B cell (primary cell): ENCODE results near the gene IL1RAPL1. TPM values are rescaled to one million over a fixed set of nuclear protein-coding genes. Genes with fewer than 3 reads are reported as not detected.

Experiments used
- ATAC-seq: fragments of 200-7000 bp; cut with Tn5 transposase; one replicate; pipeline ENCODE4 v1.10.0; 2021; ENCODE audit warnings: low read depth, mild to moderate bottlenecking, moderate number of reproducible peaks, moderate library complexity
- CTCF ChIA-PET: fragments of 350-600 bp; sonication (Branson Sonifier 250); formaldehyde crosslinking; loops from one replicate; lab custom pipeline; 2021; ENCODE audit warnings: antibody characterized with exemption, inconsistent platforms; lab: Charles Lee
- POLR2A ChIA-PET: fragments of 350-600 bp; sonication (Branson Sonifier 250); formaldehyde crosslinking; loops from one replicate; lab custom pipeline; 2021; ENCODE audit warnings: antibody characterized with exemption; lab: Charles Lee
- DNase-seq: peaks from one replicate; pipeline ENCODE4 v3.0.0; 2013
- H2AFZ ChIP-seq: 2 replicates; pipeline ENCODE4 v1.6.1; 2012; ENCODE audit warnings: mild to moderate bottlenecking, low read depth, low read length; ENCODE audit not compliant: insufficient read depth, poor library complexity, severe bottlenecking
- H3K27ac ChIP-seq, 2 donors: 1 replicate in 1 of 2; 2 replicates in 1 of 2; pipeline ENCODE4 v1.5.1; 2012 to 2013; ENCODE audit warnings: low read length in 2 of 2, mild to moderate bottlenecking in 2 of 2, moderate library complexity in 1 of 2
- H3K27me3 ChIP-seq, 4 experiments: fragments of 200-600 bp in 1 of 4; sonication (generic) in 1 of 4; replicated peaks in 1 of 4; 1 replicate in 2 of 4; 2 replicates in 2 of 4; pipeline versions ENCODE4 v1.6.1 to v1.7.0; 2013 to 2016; ENCODE audit warnings: low read length in 3 of 4, mild to moderate bottlenecking in 2 of 4, mixed read lengths in 1 of 4, moderate library complexity in 1 of 4; ENCODE audit not compliant: insufficient read depth in 4 of 4, control insufficient read depth in 3 of 4; ENCODE audit errors: control extremely low read depth in 1 of 4
- H3K36me3 ChIP-seq, 2 experiments: replicated peaks in 1 of 2; 1 replicate in 1 of 2; 2 replicates in 1 of 2; pipeline versions ENCODE4 v1.6.1 to v1.7.1; 2013; ENCODE audit warnings: low read length in 1 of 2; ENCODE audit not compliant: insufficient read depth in 2 of 2, control insufficient read depth in 1 of 2; ENCODE audit errors: control extremely low read depth in 1 of 2, extremely low read depth in 1 of 2
- H3K4me1 ChIP-seq, 2 donors: fragments of 200-600 bp in 1 of 2; sonication (generic) in 1 of 2; 1 replicate in 1 of 2; 2 replicates in 1 of 2; pipeline versions ENCODE4 v1.5.1 to v1.6.1; 2013 to 2017; ENCODE audit warnings: low read length in 2 of 2; ENCODE audit not compliant: control insufficient read depth in 2 of 2, insufficient read depth in 2 of 2
- H3K4me2 ChIP-seq: replicated peaks from 2 replicates; pipeline ENCODE3; 2012; ENCODE audit warnings: mild to moderate bottlenecking, low read depth, low read length; ENCODE audit not compliant: poor library complexity, severe bottlenecking
- H3K4me3 ChIP-seq, 5 experiments: fragments of 200-600 bp in 1 of 5; sonication (generic) in 1 of 5; 1 replicate in 3 of 5; 2 replicates in 2 of 5; pipeline versions ENCODE4 v1.5.1 to v1.7.0; 2011 to 2016; ENCODE audit warnings: low read length in 4 of 5, mild to moderate bottlenecking in 4 of 5, low read depth in 2 of 5, control low read depth in 1 of 5, moderate library complexity in 1 of 5; ENCODE audit not compliant: insufficient read depth in 1 of 5; ENCODE audit errors: control extremely low read depth in 1 of 5, extremely low read depth in 1 of 5
- H3K79me2 ChIP-seq: fragments of 200-600 bp; sonication (generic); one replicate; pipeline ENCODE4 v1.6.0; 2016; ENCODE audit warnings: low read length; ENCODE audit not compliant: control insufficient read depth, insufficient read depth
- H3K9ac ChIP-seq: fragments of 200-600 bp; sonication (generic); 2 replicates; pipeline ENCODE4 v1.6.1; 2017; ENCODE audit warnings: mild to moderate bottlenecking, low read length, moderate library complexity
- H3K9me3 ChIP-seq, 3 donors: one replicate each; pipeline versions ENCODE4 v1.6.1 to v1.7.1; 2013; ENCODE audit warnings: low read length in 2 of 3; ENCODE audit not compliant: control insufficient read depth in 2 of 3, insufficient read depth in 1 of 3; ENCODE audit errors: control extremely low read depth in 1 of 3
- H4K20me1 ChIP-seq: 2 replicates; pipeline ENCODE4 v1.6.0; 2012; ENCODE audit warnings: mild to moderate bottlenecking, low read length; ENCODE audit not compliant: insufficient read depth, control insufficient read depth, poor library complexity, severe bottlenecking
- H3K27ac Mint-ChIP-seq: one replicate; pipeline ENCODE4 v1.8.0; 2021; ENCODE audit warnings: mixed read lengths
- H3K27me3 Mint-ChIP-seq: one replicate; pipeline ENCODE4 v1.8.0; 2021; ENCODE audit warnings: mixed read lengths
- H3K4me1 Mint-ChIP-seq: one replicate; pipeline ENCODE4 v1.8.0; 2021; ENCODE audit warnings: mixed read lengths
- H3K4me3 Mint-ChIP-seq: one replicate; pipeline ENCODE4 v1.8.0; 2021; ENCODE audit warnings: mixed read lengths
- H3K9me3 Mint-ChIP-seq: one replicate; pipeline ENCODE4 v1.8.0; 2022; ENCODE audit warnings: mixed read lengths; ENCODE audit not compliant: insufficient read depth
- EZH2 ChIP-seq: IDR thresholded peaks from 2 replicates; pipeline ENCODE4 v1.6.1; 2012; ENCODE audit warnings: borderline replicate concordance, low read depth, mild to moderate bottlenecking, moderate library complexity, low read length; ENCODE audit not compliant: insufficient read depth, poor library complexity, severe bottlenecking
- WGBS: methylation state at CpG from one replicate; pipeline ENCODE4 v1.1.5; 2013; ENCODE audit warnings: missing lambda C conversion rate; ENCODE audit not compliant: insufficient coverage; 5-methylcytosine and 5-hydroxymethylcytosine counted together
- intact Hi-C: fragments of 100-400 bp; cut with micrococcal nuclease; formaldehyde crosslinking; loops from one replicate; pipeline ENCODE4 v1.10.0; 2022
- polyA plus RNA-seq: library from polyadenylated mRNA; depleted of rRNA; stranded (reverse); fragments of >200 nt; gene quantifications from 2 replicates; pipeline ENCODE4 v1.2.3, GENCODE V29; 2012
- total RNA-seq, 2 donors: library from RNA; stranded (reverse); fragments of 120-200 nt in 1 of 2; gene quantifications; 1 replicate in 1 of 2; 2 replicates in 1 of 2; pipeline versions ENCODE4 v1.2.3 to v1.2.4, GENCODE V29; 2013 to 2022
- TF ChIP-seq, protein P1 (sequence below): fragments of 200-600 bp; IDR thresholded peaks from one replicate; pipeline ENCODE4 v1.8.0; 2022; ENCODE audit warnings: antibody characterized with exemption, mild to moderate bottlenecking

Gene IL1RAPL1
- total and polyA plus RNA-seq, 2 donors (not counting 1 experiment from before 2014, with no cell fraction given) = not detected

DNA sequence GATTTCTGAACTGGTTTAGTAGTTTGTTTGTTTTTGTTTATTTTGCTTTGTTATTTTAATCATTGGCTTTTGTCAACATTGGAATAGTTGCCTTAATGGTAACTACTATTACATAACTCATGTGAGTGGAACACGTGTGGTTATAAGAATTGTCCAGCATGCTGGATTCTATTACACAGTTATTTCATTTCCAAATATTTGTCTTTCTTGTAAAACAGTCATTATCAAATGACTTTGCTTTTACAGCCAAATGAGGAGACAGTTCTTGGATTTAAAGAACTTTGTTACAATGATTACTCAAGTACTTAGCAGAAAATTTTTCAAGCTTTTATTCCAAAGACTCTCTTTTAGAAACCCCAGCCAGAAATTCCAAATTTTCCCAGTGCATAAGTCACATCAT is 1112.0 kb downstream of the IL1RAPL1 start:
- Histone ChIP-seq H2AFZ (no peak overlapping the region), H3K4me3 (no peak overlapping the region), H3K79me2 (no peaks in the 10 kb centered on the region), H3K9me3 (no peaks in the 10 kb centered on the region), H3K4me1 (no peaks in the 10 kb centered on the region), H3K27me3 (no peaks in the 10 kb centered on the region), H3K9ac (no peak overlapping the region), H3K4me2 (no peak overlapping the region), H3K27ac (no peak overlapping the region), H4K20me1 (no peaks in the 10 kb centered on the region), H3K36me3 (no peaks in the 10 kb centered on the region)
- no peak overlapping the region for H3K4me3 Mint-ChIP-seq
- H3K27ac Mint-ChIP-seq = no peak overlapping the region
- CTCF ChIA-PET = no interaction called here
- no peaks in the 10 kb centered on the region for H3K4me1 Mint-ChIP-seq
- no peak for ATAC-seq
- no peaks in the 10 kb centered on the region for H3K27me3 Mint-ChIP-seq
- intact Hi-C loops = no loop called here
- no CpG with 5 or more reads among the region's 1 CpG for WGBS
- DNase-seq = no peak
- TF ChIP-seq, protein P1, sequence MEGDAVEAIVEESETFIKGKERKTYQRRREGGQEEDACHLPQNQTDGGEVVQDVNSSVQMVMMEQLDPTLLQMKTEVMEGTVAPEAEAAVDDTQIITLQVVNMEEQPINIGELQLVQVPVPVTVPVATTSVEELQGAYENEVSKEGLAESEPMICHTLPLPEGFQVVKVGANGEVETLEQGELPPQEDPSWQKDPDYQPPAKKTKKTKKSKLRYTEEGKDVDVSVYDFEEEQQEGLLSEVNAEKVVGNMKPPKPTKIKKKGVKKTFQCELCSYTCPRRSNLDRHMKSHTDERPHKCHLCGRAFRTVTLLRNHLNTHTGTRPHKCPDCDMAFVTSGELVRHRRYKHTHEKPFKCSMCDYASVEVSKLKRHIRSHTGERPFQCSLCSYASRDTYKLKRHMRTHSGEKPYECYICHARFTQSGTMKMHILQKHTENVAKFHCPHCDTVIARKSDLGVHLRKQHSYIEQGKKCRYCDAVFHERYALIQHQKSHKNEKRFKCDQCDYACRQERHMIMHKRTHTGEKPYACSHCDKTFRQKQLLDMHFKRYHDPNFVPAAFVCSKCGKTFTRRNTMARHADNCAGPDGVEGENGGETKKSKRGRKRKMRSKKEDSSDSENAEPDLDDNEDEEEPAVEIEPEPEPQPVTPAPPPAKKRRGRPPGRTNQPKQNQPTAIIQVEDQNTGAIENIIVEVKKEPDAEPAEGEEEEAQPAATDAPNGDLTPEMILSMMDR = no peak
- no peaks in the 10 kb centered on the region for H3K9me3 Mint-ChIP-seq
- POLR2A ChIA-PET = no interaction called here

DNA sequence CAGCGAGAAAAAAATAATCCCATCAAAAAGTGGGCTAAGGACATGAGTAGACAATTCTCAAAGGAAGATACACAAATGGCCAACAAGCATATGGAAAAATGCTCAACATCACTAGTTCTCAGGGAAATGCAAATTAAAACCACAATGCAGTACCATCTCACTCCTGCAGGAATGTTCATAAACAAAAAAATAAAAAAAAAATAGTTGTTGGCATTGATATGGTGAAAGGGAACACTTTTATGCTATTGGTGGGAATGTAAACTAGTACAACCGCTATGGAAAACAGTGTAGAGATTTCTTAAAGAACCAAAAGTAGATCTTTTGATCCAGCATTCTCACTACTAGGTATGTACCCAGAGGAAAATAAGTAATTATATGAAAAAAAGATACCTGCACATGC is 1119.8 kb downstream of the IL1RAPL1 start:
- Mint-ChIP-seq H3K27me3 (no peaks in the 10 kb centered on the region), H3K27ac (no peak overlapping the region), H3K4me1 (no peaks in the 10 kb centered on the region), H3K9me3 (peaks cover 6% of the 10 kb centered on the region), H3K4me3 (no peak overlapping the region)
- no peak for DNase-seq
- Histone ChIP-seq H3K4me1 (no peaks in the 10 kb centered on the region), H3K4me3 (no peak overlapping the region), H3K27me3 (no peaks in the 10 kb centered on the region), H3K79me2 (no peaks in the 10 kb centered on the region), H3K4me2 (no peak overlapping the region), H4K20me1 (no peaks in the 10 kb centered on the region), H3K9me3 (no peaks in the 10 kb centered on the region), H2AFZ (no peak overlapping the region), H3K9ac (no peak overlapping the region), H3K27ac (no peak overlapping the region), H3K36me3 (no peaks in the 10 kb centered on the region)
- ATAC-seq = no peak
- intact Hi-C loops = no loop called here
- CTCF ChIA-PET = no interaction called here
- POLR2A ChIA-PET = no interaction called here
- TF ChIP-seq EZH2 = no peak
- TF ChIP-seq, protein P1 = no peak
- WGBS = no CpG with 5 or more reads among the region's 2 CpGs
